Activated T-cell treated with anti-CD3 and anti-CD28 coated beads, Interleukin-2, amount 50 U/mL, for 24 hours (primary cell): ENCODE measurements around the gene CNDP2.
"Not testable (repeated sequence)": the region's sequence is repeated elsewhere in the genome, so short reads cannot be mapped to it uniquely, and the experiment has no call there.

Source experiments
- DNase-seq: peaks from one replicate; pipeline ENCODE4 v3.0.0-alpha.2; 2020
- H3K27ac Mint-ChIP-seq: 2 replicates; pipeline ENCODE4 v1.8.0; 2020; ENCODE audit warnings: mild to moderate bottlenecking, mixed read lengths
- H3K27me3 Mint-ChIP-seq: 2 replicates; pipeline ENCODE4 v1.8.0; 2020; ENCODE audit warnings: mixed read lengths
- H3K36me3 Mint-ChIP-seq: 2 replicates; pipeline ENCODE4 v1.8.0; 2020; ENCODE audit warnings: low read depth, mixed read lengths
- H3K4me1 Mint-ChIP-seq: 2 replicates; pipeline ENCODE4 v1.8.0; 2020; ENCODE audit warnings: low read depth, mixed read lengths
- H3K4me3 Mint-ChIP-seq: 2 replicates; pipeline ENCODE4 v1.8.0; 2020; ENCODE audit warnings: mild to moderate bottlenecking, moderate library complexity, mixed read lengths
- H3K9me3 Mint-ChIP-seq: 2 replicates; pipeline ENCODE4 v1.8.0; 2020; ENCODE audit warnings: mixed read lengths

Gene CNDP2

GRCh38 chr18:74563999-74564398, 67.8 kb downstream of the CNDP2 start:
- H3K9me3 Mint-ChIP-seq = peaks cover 9% of the 10 kb centered on the region
- peaks cover 2% of the 10 kb centered on the region for H3K36me3 Mint-ChIP-seq
- H3K27me3 Mint-ChIP-seq = peaks cover 9% of the 10 kb centered on the region
- H3K27ac Mint-ChIP-seq = no peak overlapping the region
- no peaks in the 10 kb centered on the region for H3K4me1 Mint-ChIP-seq
- no peak for DNase-seq
- no peak overlapping the region for H3K4me3 Mint-ChIP-seq

- not testable (repeated sequence) for H3K9me3 Mint-ChIP-seq, H3K27ac Mint-ChIP-seq, DNase-seq, H3K4me3 Mint-ChIP-seq, H3K36me3 Mint-ChIP-seq, H3K4me1 Mint-ChIP-seq, H3K27me3 Mint-ChIP-seq
Observed at GRCh38 chr18:74565164-74565563, 69.0 kb downstream of the CNDP2 start.

GRCh38 chr18:74565993-74566392, 69.8 kb downstream of the CNDP2 start:
- not testable (repeated sequence) for H3K36me3 Mint-ChIP-seq

GRCh38 chr18:74567822-74568221, 71.7 kb downstream of the CNDP2 start:
- peaks cover 2% of the 10 kb centered on the region for H3K36me3 Mint-ChIP-seq
- no peak overlapping the region for H3K4me3 Mint-ChIP-seq
- H3K27ac Mint-ChIP-seq = no peak overlapping the region
- DNase-seq = no peak
- H3K4me1 Mint-ChIP-seq = no peaks in the 10 kb centered on the region
- H3K9me3 Mint-ChIP-seq = peaks cover 9% of the 10 kb centered on the region
- H3K27me3 Mint-ChIP-seq = peaks cover 9% of the 10 kb centered on the region

More at GRCh38 chr18:74565993-74566392, 69.8 kb downstream of the CNDP2 start:
- DNase-seq, H3K9me3 Mint-ChIP-seq, H3K27me3 Mint-ChIP-seq, H3K4me3 Mint-ChIP-seq, H3K27ac Mint-ChIP-seq, H3K4me1 Mint-ChIP-seq: not testable (repeated sequence)

- DNase-seq = no peak
- peaks cover 9% of the 10 kb centered on the region for H3K9me3 Mint-ChIP-seq
- H3K36me3 Mint-ChIP-seq = peaks cover 2% of the 10 kb centered on the region
- peaks cover 2% of the 10 kb centered on the region for H3K4me1 Mint-ChIP-seq
- H3K27ac Mint-ChIP-seq = no peak overlapping the region
- H3K4me3 Mint-ChIP-seq = no peak overlapping the region
- H3K27me3 Mint-ChIP-seq = peaks cover 9% of the 10 kb centered on the region
Observed at GRCh38 chr18:74569401-74569800, 73.2 kb downstream of the CNDP2 start.

GRCh38 chr18:74570266-74570665, 74.1 kb downstream of the CNDP2 start:
- DNase-seq = no peak

GRCh38 chr18:74571895-74572680, 75.9 kb downstream of the CNDP2 start:
- no peak overlapping the region for H3K4me3 Mint-ChIP-seq
- H3K36me3 Mint-ChIP-seq = no peaks in the 10 kb centered on the region
- DNase-seq = no peak
- peaks cover 2% of the 10 kb centered on the region for H3K9me3 Mint-ChIP-seq
- no peak overlapping the region for H3K27ac Mint-ChIP-seq
- H3K27me3 Mint-ChIP-seq = peaks cover 5% of the 10 kb centered on the region
- H3K4me1 Mint-ChIP-seq = peaks cover 6% of the 10 kb centered on the region

More at GRCh38 chr18:74570266-74570665, 74.1 kb downstream of the CNDP2 start:
- H3K36me3 Mint-ChIP-seq = peaks cover 2% of the 10 kb centered on the region
- H3K4me1 Mint-ChIP-seq = peaks cover 6% of the 10 kb centered on the region
- peaks cover 9% of the 10 kb centered on the region for H3K27me3 Mint-ChIP-seq
- no peak overlapping the region for H3K4me3 Mint-ChIP-seq
- peaks cover 9% of the 10 kb centered on the region for H3K9me3 Mint-ChIP-seq
- H3K27ac Mint-ChIP-seq = no peak overlapping the region

GRCh38 chr18:74573053-74573452, 76.9 kb downstream of the CNDP2 start:
- Mint-ChIP-seq H3K4me1 (peaks cover 6% of the 10 kb centered on the region), H3K9me3 (no peaks in the 10 kb centered on the region), H3K27me3 (peaks cover 3% of the 10 kb centered on the region), H3K36me3 (no peaks in the 10 kb centered on the region), H3K27ac (no peak overlapping the region), H3K4me3 (no peak overlapping the region)
- DNase-seq = no peak
